ENCODE data around the gene HNRNPA2B1. TPM values are rescaled to one million over a fixed set of nuclear protein-coding genes. Genes with fewer than 3 reads are reported as not detected.

The HNRNPA2B1 gene
- total RNA-seq, 1 donor, result 82.9 TPM

DNA sequence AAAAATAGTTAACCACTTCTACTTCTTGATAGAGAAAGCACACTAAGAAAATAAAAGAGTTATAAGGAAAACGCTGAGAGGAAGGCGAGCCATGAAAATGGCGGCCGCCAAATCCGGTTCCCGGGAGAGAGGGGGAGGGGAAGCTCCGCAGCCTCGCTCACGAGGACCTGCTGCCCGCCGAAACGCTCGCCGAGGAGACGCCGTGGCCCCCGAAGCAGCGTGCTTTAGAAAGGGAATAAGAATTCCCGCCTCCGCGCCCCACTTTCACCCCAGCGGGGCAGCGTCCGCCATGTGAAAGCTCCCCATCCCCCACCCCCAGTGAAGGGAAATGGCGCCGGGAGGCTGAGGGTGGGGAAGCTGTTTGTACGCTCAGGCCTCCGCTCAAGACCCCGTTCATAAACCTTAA is 505 bp downstream of the HNRNPA2B1 start:
- H3K4me2 ChIP-seq (ENCODE audit: insufficient read depth, low read length), result peak overlapping the region; percentile 84
- no peaks in the 10 kb centered on the region for H3K9me3 ChIP-seq (ENCODE audit: low read depth, low read length)

GRCh38 chr7:26199301-26200037 is 1.1 kb downstream of the HNRNPA2B1 start:
- Histone ChIP-seq H3K4me2 (ENCODE audit: insufficient read depth, low read length) (peak overlapping the region; percentile 84), H3K4me1 (ENCODE audit: insufficient read depth, low read length) (peaks cover 37% of the 10 kb centered on the region), H3K9me3 (ENCODE audit: low read depth, low read length) (no peaks in the 10 kb centered on the region), H3K79me2 (ENCODE audit: insufficient read depth, low read length) (peaks cover 87% of the 10 kb centered on the region), H3K27ac (ENCODE audit: low read depth, low read length) (peak overlapping the region; percentile 98), H3K4me3 (ENCODE audit: insufficient read depth, low read length) (peak overlapping the region; percentile 98), H3K36me3 (ENCODE audit: insufficient read depth, low read length) (peaks cover 37% of the 10 kb centered on the region), H4K20me1 (ENCODE audit: insufficient read depth, low read length) (peaks cover 71% of the 10 kb centered on the region), H2AFZ (ENCODE audit: low read length) (peak overlapping the region; percentile 59), H3K27me3 (ENCODE audit: insufficient read depth, low read length) (no peaks in the 10 kb centered on the region)
- no peak for DNase-seq (ENCODE audit: insufficient read length, low spot score, missing footprints)
- TF ChIP-seq, protein P1, sequence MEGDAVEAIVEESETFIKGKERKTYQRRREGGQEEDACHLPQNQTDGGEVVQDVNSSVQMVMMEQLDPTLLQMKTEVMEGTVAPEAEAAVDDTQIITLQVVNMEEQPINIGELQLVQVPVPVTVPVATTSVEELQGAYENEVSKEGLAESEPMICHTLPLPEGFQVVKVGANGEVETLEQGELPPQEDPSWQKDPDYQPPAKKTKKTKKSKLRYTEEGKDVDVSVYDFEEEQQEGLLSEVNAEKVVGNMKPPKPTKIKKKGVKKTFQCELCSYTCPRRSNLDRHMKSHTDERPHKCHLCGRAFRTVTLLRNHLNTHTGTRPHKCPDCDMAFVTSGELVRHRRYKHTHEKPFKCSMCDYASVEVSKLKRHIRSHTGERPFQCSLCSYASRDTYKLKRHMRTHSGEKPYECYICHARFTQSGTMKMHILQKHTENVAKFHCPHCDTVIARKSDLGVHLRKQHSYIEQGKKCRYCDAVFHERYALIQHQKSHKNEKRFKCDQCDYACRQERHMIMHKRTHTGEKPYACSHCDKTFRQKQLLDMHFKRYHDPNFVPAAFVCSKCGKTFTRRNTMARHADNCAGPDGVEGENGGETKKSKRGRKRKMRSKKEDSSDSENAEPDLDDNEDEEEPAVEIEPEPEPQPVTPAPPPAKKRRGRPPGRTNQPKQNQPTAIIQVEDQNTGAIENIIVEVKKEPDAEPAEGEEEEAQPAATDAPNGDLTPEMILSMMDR (IDR thresholded peaks at IDR 0.05; ENCODE audit: extremely low read depth, low read depth, low read length), result no peak

More for the DNA sequence above, 505 bp downstream of the HNRNPA2B1 start:
- DNase-seq (ENCODE audit: insufficient read length, low spot score, missing footprints), result peak; percentile 73
- Histone ChIP-seq H3K4me3 (ENCODE audit: insufficient read depth, low read length) (peak overlapping the region; percentile 98), H3K36me3 (ENCODE audit: insufficient read depth, low read length) (peaks cover 33% of the 10 kb centered on the region), H3K4me1 (ENCODE audit: insufficient read depth, low read length) (peaks cover 42% of the 10 kb centered on the region), H2AFZ (ENCODE audit: low read length) (peak overlapping the region; percentile 59), H3K79me2 (ENCODE audit: insufficient read depth, low read length) (peaks cover 89% of the 10 kb centered on the region), H4K20me1 (ENCODE audit: insufficient read depth, low read length) (peaks cover 75% of the 10 kb centered on the region), H3K27me3 (ENCODE audit: insufficient read depth, low read length) (no peaks in the 10 kb centered on the region), H3K27ac (ENCODE audit: low read depth, low read length) (peak overlapping the region; percentile 98)
- TF ChIP-seq, protein P1 (IDR thresholded peaks at IDR 0.05; ENCODE audit: extremely low read depth, low read depth, low read length), result no peak

GRCh38 chr7:26198781-26199169 is 1.8 kb downstream of the HNRNPA2B1 start:
- no peaks in the 10 kb centered on the region for H3K9me3 ChIP-seq (ENCODE audit: low read depth, low read length)
- H2AFZ ChIP-seq (ENCODE audit: low read length), result no peak overlapping the region
- peaks cover 70% of the 10 kb centered on the region for H4K20me1 ChIP-seq (ENCODE audit: insufficient read depth, low read length)
- H3K27ac ChIP-seq (ENCODE audit: low read depth, low read length), result peak overlapping the region; percentile 98
- H3K4me2 ChIP-seq (ENCODE audit: insufficient read depth, low read length), result peak overlapping the region; percentile 84
- no peaks in the 10 kb centered on the region for H3K27me3 ChIP-seq (ENCODE audit: insufficient read depth, low read length)
- H3K4me1 ChIP-seq (ENCODE audit: insufficient read depth, low read length), result peaks cover 30% of the 10 kb centered on the region
- TF ChIP-seq, protein P1 (IDR thresholded peaks at IDR 0.05; ENCODE audit: extremely low read depth, low read depth, low read length), result no peak
- H3K36me3 ChIP-seq (ENCODE audit: insufficient read depth, low read length), result peaks cover 44% of the 10 kb centered on the region
- no peak for DNase-seq (ENCODE audit: insufficient read length, low spot score, missing footprints)
- H3K4me3 ChIP-seq (ENCODE audit: insufficient read depth, low read length), result peak overlapping the region; percentile 98
- peaks cover 87% of the 10 kb centered on the region for H3K79me2 ChIP-seq (ENCODE audit: insufficient read depth, low read length)

DNA sequence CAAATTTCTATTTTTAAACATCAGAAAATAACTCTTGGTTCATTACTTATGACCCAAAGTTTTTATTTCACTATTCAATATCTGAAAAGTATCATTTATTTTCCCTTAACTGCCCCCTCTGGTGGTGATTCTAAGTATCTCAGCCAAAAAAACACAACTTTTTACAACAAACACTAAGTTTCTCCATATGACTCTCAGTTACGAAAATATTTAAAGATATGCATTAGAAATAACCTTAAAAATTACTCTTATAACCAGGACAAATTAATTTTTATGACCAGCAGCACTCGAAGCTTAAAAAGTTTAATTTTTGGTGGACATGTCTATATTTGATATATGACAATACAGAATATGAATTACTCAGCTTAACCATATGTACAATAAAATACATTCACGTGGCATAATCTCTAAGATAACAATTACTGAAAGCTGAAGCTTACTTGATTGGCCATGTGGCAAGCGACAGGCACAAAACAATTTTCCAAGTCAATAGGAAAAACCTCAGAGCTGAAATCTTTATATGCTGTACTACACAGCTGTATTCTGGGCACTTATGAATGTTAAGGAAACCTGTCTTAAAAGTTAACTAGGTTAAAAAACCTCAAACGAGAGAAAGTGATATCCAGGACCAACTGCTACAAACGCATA is 2.3 kb downstream of the HNRNPA2B1 start:
- no peaks in the 10 kb centered on the region for H3K27me3 ChIP-seq (ENCODE audit: insufficient read depth, low read length)
- peaks cover 73% of the 10 kb centered on the region for H4K20me1 ChIP-seq (ENCODE audit: insufficient read depth, low read length)
- H3K4me1 ChIP-seq (ENCODE audit: insufficient read depth, low read length), result peaks cover 25% of the 10 kb centered on the region
- peaks cover 49% of the 10 kb centered on the region for H3K36me3 ChIP-seq (ENCODE audit: insufficient read depth, low read length)
- no peak for DNase-seq (ENCODE audit: insufficient read length, low spot score, missing footprints)
- peak overlapping the region; percentile 98 for H3K27ac ChIP-seq (ENCODE audit: low read depth, low read length)
- H3K4me3 ChIP-seq (ENCODE audit: insufficient read depth, low read length), result peak overlapping the region; percentile 98
- TF ChIP-seq, protein P1 (IDR thresholded peaks at IDR 0.05; ENCODE audit: extremely low read depth, low read depth, low read length), result peak; percentile 68
- H3K9me3 ChIP-seq (ENCODE audit: low read depth, low read length), result no peaks in the 10 kb centered on the region
- peak overlapping the region; percentile 84 for H3K4me2 ChIP-seq (ENCODE audit: insufficient read depth, low read length)
- H3K79me2 ChIP-seq (ENCODE audit: insufficient read depth, low read length), result peaks cover 87% of the 10 kb centered on the region
- no peak overlapping the region for H2AFZ ChIP-seq (ENCODE audit: low read length)
